GM18873 (cell line): ENCODE data around the gene PCED1B.

Source experiments
- ATAC-seq: cut with Tn5 transposase; IDR thresholded peaks from one replicate; pipeline ENCODE4 v1.9.1; 2021; ENCODE audit warnings: mild to moderate bottlenecking, moderate library complexity, moderate number of reproducible peaks; ENCODE audit not compliant: unreplicated experiment, low FRiP score

PCED1B gene

GRCh38 chr12:47223848-47224213, 144.4 kb downstream of the PCED1B start:
- ATAC-seq: no peak

- no peak for ATAC-seq
Observed at GRCh38 chr12:47224563-47225133, 145.2 kb downstream of the PCED1B start.

- no peak for ATAC-seq
Observed at GRCh38 chr12:47225356-47225755, 145.9 kb downstream of the PCED1B start.

GRCh38 chr12:47226199-47226598, 146.8 kb downstream of the PCED1B start:
- ATAC-seq: no peak

GRCh38 chr12:47228802-47229201, 149.4 kb downstream of the PCED1B start:
- ATAC-seq: no peak

GRCh38 chr12:47231456-47231855, 152.0 kb downstream of the PCED1B start:
- no peak for ATAC-seq

GRCh38 chr12:47234576-47235141, 155.2 kb downstream of the PCED1B start:
- ATAC-seq: no peak

GRCh38 chr12:47235258-47236040, 156.0 kb downstream of the PCED1B start:
- ATAC-seq: no peak

GRCh38 chr12:47236109-47236714, 156.8 kb downstream of the PCED1B start:
- no peak for ATAC-seq

GRCh38 chr12:47237751-47238211, 158.4 kb downstream of the PCED1B start:
- no peak for ATAC-seq

GRCh38 chr12:47238669-47239114, 159.3 kb downstream of the PCED1B start:
- ATAC-seq: no peak

GRCh38 chr12:47242426-47242825, 163.0 kb downstream of the PCED1B start:
- ATAC-seq: no peak

GRCh38 chr12:47244835-47245234, 165.4 kb downstream of the PCED1B start:
- ATAC-seq: no peak

- ATAC-seq: no peak
Observed at GRCh38 chr12:47245623-47246022, 166.2 kb downstream of the PCED1B start.

- ATAC-seq: no peak
Observed at GRCh38 chr12:47247418-47247817, 168.0 kb downstream of the PCED1B start.

GRCh38 chr12:47249082-47249481, 169.7 kb downstream of the PCED1B start:
- no peak for ATAC-seq

GRCh38 chr12:47249719-47250357, 170.4 kb downstream of the PCED1B start:
- no peak for ATAC-seq

- ATAC-seq: no peak
Observed at GRCh38 chr12:47251919-47252318, 172.5 kb downstream of the PCED1B start.

- ATAC-seq: no peak
Observed at GRCh38 chr12:47264951-47265350, 185.5 kb downstream of the PCED1B start.

- ATAC-seq: no peak
Observed at GRCh38 chr12:47265391-47265790, 186.0 kb downstream of the PCED1B start.

GRCh38 chr12:47267571-47267970, 188.2 kb downstream of the PCED1B start:
- no peak for ATAC-seq
